ENCODE results near the gene NHLH2.

The NHLH2 gene

DNA sequence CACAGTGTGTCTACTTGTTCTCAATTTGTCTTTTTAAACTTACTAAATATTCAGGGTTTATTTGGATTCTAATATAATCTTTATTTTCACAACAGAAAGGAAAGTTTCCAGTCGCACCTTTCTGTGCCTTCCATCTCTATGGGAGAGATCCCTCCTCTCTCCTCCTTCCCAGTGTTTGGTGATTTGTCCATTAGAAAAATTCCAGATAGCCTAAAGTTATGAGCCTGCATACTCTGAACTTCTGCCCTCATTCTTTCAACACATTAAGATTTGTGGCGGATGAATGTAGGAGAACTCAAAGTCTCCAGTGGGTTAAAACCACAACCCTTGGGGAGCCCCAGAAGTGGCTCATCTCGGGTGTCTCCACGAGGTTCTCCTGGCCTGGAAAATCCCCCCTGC is 3.6 kb downstream of the NHLH2 start:
- Histone ChIP-seq H3K4me1 (ENCODE audit: control insufficient read depth, low read depth, low read length) (peaks cover 4% of the 10 kb centered on the region), H3K27ac (ENCODE audit: low read length) (no peak overlapping the region), H3K4me3 (ENCODE audit: low read length) (no peak overlapping the region), H3K9ac (ENCODE audit: low read length) (no peak overlapping the region), H3K36me3 (ENCODE audit: control insufficient read depth, low read depth, low read length) (no peaks in the 10 kb centered on the region), H3K27me3 (ENCODE audit: control insufficient read depth, insufficient read depth, low read length) (peaks cover 12% of the 10 kb centered on the region), H3K9me3 (ENCODE audit: control insufficient read depth, low read depth, low read length) (no peaks in the 10 kb centered on the region)

DNA sequence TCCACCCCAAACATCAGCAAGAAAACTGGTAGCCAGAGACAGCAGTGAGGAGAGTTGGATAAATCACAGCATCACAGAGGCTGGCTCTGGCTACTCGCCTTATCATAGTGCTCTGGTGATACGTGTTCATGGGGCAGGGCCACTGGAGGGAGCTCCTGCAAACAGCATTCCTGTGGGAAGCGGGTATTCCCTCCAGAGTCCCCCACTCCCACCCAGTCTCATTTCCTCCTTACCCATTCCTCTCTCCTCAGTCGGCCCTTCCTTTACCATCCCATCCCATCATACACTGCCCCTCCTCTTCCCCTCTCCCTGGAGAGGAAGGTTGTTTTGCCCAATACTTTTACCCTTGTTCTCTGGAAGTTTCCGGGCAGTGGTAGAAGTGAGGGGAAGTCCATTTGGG is 7.1 kb downstream of the NHLH2 start:
- Histone ChIP-seq H3K9me3 (ENCODE audit: control insufficient read depth, low read depth, low read length) (no peaks in the 10 kb centered on the region), H3K4me1 (ENCODE audit: control insufficient read depth, low read depth, low read length) (peaks cover 5% of the 10 kb centered on the region), H3K27ac (ENCODE audit: low read length) (no peak overlapping the region), H3K27me3 (ENCODE audit: control insufficient read depth, insufficient read depth, low read length) (peaks cover 5% of the 10 kb centered on the region), H3K9ac (ENCODE audit: low read length) (no peak overlapping the region), H3K36me3 (ENCODE audit: control insufficient read depth, low read depth, low read length) (no peaks in the 10 kb centered on the region), H3K4me3 (ENCODE audit: low read length) (no peak overlapping the region)

DNA sequence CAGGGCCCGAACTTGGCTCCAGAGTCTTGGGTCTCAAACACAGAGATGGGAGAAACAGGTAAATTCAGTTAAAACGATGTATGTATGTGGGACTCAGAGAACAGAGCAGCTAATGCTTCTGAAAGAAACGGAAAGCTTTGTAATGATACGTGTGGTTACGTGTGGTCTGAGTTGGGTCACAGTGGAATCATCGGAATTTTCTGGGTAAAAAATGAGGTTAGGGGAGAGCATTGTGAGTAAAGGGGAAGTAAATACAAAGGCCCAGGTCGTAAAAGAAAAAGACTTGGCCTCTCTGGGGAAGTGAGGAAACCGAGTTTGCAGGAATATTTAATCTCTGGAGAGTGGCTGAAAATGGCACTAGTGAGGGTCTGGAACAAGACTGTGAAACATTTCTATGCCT is 8.3 kb downstream of the NHLH2 start:
- Histone ChIP-seq H3K36me3 (ENCODE audit: control insufficient read depth, low read depth, low read length) (no peaks in the 10 kb centered on the region), H3K9me3 (ENCODE audit: control insufficient read depth, low read depth, low read length) (no peaks in the 10 kb centered on the region), H3K4me3 (ENCODE audit: low read length) (no peak overlapping the region), H3K27ac (ENCODE audit: low read length) (no peak overlapping the region), H3K4me1 (ENCODE audit: control insufficient read depth, low read depth, low read length) (peaks cover 10% of the 10 kb centered on the region), H3K27me3 (ENCODE audit: control insufficient read depth, insufficient read depth, low read length) (peaks cover 12% of the 10 kb centered on the region), H3K9ac (ENCODE audit: low read length) (no peak overlapping the region)

DNA sequence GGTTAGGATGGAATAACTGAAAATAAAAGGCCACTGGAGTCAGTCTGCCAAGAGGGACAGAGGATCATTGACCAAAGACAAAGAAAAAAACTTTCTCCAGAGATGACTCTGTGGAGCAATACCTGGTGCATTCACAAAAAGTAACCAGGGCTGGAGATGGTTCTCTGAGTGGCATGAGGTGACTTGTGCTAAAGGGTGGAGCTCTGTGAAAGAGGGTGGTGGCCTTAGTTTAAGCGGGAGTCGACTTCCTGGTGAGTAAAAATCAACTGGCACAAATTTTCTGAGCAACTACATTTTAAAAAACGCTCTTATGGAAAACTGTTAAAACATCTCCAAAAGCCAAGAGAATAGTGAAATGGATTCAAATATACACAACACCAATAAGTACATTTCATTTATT is 10.0 kb downstream of the NHLH2 start:
- Histone ChIP-seq H3K9me3 (ENCODE audit: control insufficient read depth, low read depth, low read length) (no peaks in the 10 kb centered on the region), H3K27ac (ENCODE audit: low read length) (no peak overlapping the region), H3K36me3 (ENCODE audit: control insufficient read depth, low read depth, low read length) (no peaks in the 10 kb centered on the region), H3K9ac (ENCODE audit: low read length) (no peak overlapping the region), H3K4me3 (ENCODE audit: low read length) (no peak overlapping the region), H3K27me3 (ENCODE audit: control insufficient read depth, insufficient read depth, low read length) (peaks cover 22% of the 10 kb centered on the region), H3K4me1 (ENCODE audit: control insufficient read depth, low read depth, low read length) (peaks cover 14% of the 10 kb centered on the region)

DNA sequence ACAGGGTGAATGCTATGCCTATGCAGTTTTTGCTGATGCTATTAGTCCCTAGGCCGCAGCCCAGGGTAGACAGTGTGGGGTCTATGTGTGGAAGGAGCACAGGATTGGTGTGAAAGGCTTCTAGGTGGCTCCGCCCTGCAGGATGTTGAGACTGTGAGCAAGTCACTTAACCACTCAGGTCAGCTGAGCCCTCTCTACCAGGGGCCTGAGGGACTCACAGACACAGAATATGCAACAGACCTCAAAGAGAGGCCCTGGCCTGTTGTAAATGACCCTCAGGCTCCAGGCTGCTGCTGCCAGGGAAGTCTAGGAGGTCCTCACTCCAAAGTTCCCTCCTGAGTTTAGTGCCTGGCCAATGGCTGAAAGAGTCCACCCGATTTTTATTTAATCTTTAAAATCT is 11.0 kb downstream of the NHLH2 start:
- Histone ChIP-seq H3K4me3 (ENCODE audit: low read length) (no peak overlapping the region), H3K9me3 (ENCODE audit: control insufficient read depth, low read depth, low read length) (no peaks in the 10 kb centered on the region), H3K9ac (ENCODE audit: low read length) (no peak overlapping the region), H3K36me3 (ENCODE audit: control insufficient read depth, low read depth, low read length) (no peaks in the 10 kb centered on the region), H3K27ac (ENCODE audit: low read length) (no peak overlapping the region), H3K4me1 (ENCODE audit: control insufficient read depth, low read depth, low read length) (peaks cover 14% of the 10 kb centered on the region), H3K27me3 (ENCODE audit: control insufficient read depth, insufficient read depth, low read length) (peaks cover 22% of the 10 kb centered on the region)

DNA sequence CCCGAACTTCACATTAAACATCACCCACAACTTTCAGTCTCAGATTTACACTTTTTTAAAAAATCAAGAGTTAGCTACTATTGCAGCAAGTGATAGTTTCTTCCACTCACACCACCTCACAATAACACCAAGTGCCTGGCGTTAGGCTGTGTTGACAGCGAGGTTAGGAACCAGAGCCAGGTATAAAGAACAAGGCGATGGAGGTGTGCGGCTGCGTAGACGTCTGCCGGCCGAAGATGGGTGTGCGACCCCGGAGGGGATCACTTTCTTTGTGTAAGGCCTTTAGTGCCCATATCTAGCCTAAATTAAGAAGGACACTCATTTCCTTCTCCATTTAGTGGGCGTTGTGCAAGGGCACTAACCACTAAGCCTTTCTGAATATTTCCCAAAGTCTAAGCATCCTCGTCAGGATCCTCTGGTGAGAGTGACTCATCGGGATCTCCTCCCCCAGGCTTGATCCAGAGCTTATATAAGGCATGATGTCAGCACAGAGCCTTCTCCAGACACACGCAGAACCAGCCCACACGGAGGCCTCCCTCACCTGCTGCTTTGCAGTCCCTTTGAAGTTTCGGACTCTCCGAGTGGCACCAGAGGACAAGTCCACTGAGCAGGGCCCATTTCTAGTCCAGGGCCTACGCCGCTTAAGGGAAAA is 11.8 kb downstream of the NHLH2 start:
- Histone ChIP-seq H3K27me3 (ENCODE audit: control insufficient read depth, insufficient read depth, low read length) (peaks cover 22% of the 10 kb centered on the region), H3K9me3 (ENCODE audit: control insufficient read depth, low read depth, low read length) (no peaks in the 10 kb centered on the region), H3K4me1 (ENCODE audit: control insufficient read depth, low read depth, low read length) (peaks cover 14% of the 10 kb centered on the region), H3K27ac (ENCODE audit: low read length) (no peak overlapping the region), H3K9ac (ENCODE audit: low read length) (no peak overlapping the region), H3K4me3 (ENCODE audit: low read length) (peak overlapping the region; percentile 85), H3K36me3 (ENCODE audit: control insufficient read depth, low read depth, low read length) (no peaks in the 10 kb centered on the region)

DNA sequence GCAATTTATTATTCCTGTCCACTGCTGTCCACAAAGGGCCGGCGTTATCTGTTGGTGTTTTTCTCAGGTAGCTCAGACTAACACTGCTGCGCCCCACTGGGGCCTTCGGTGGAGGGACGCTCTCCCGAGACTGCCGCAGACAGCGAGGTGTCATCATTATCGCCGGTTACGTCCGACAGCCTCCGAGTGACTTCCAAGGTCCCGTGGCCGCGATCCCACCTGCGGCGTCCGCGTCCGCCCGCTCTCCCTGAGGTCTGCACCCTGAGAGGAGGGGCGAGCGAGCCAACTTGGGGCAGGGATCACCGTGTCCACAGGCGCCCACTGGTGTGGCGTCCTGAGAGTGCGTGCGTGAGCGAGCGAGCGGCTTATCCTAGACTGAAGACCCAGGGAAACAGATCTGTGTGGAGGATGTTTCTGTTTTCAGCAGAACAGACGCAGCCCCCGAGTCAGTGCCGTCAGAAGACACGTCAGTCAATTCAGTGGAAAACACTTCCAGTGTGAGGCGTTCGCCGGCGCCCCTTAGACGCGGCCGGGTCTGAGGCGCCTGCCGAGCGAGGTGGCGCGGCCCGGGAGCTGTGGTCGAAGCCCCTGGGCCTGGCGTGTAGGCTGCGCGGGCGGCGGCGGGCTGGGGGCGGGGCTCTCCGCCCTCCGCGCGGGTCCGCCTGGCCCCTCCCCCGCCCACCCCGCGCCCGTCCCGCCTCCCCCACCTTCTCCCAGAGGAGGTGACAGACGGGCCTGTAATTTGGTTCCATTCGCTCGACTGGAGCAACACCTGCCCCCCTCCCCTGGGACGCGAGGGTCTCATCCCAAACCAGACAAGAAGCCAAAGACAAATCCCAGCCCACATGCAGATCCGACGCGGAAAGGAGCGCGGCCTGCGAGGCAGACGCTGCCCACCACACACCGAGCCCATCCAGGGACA is 12.6 kb downstream of the NHLH2 start:
- no peaks in the 10 kb centered on the region for H3K36me3 ChIP-seq (ENCODE audit: control insufficient read depth, low read depth, low read length)
- H3K4me3 ChIP-seq (ENCODE audit: low read length): peak overlapping the region; percentile 85
- H3K27ac ChIP-seq (ENCODE audit: low read length): no peak overlapping the region
- peaks cover 22% of the 10 kb centered on the region for H3K27me3 ChIP-seq (ENCODE audit: control insufficient read depth, insufficient read depth, low read length)
- H3K9me3 ChIP-seq (ENCODE audit: control insufficient read depth, low read depth, low read length): no peaks in the 10 kb centered on the region
- H3K4me1 ChIP-seq (ENCODE audit: control insufficient read depth, low read depth, low read length): peaks cover 14% of the 10 kb centered on the region
- peak overlapping the region; percentile 41 for H3K9ac ChIP-seq (ENCODE audit: low read length)

DNA sequence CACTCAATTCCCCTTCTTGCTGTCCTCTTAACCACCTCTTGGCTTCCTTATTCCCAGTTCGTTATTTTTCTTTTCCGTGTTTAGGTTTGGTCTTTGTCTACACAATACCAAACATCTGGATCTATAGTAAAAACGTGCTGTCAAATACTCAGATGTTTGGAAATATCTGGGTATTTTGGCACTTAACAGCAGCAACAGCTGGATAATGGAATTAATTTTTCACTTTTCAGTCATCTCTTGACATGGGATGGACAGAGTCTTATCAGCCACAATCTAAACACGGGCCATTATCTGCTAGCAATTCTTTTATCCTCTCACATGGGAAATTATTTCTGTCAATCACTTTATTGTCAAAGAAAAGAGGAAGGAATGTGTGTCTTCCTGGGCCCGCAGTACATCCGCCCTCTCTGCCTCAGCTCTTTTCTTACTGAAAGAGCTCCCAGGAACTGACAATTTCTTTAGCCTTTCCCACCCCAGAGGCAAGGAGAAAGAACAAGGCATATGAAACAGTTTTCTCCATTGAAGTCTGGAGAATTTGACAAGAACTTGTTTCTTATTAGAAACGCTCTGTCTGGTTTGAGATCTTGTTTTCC is 13.4 kb downstream of the NHLH2 start:
- Histone ChIP-seq H3K9me3 (ENCODE audit: control insufficient read depth, low read depth, low read length) (no peaks in the 10 kb centered on the region), H3K36me3 (ENCODE audit: control insufficient read depth, low read depth, low read length) (no peaks in the 10 kb centered on the region), H3K27ac (ENCODE audit: low read length) (no peak overlapping the region), H3K27me3 (ENCODE audit: control insufficient read depth, insufficient read depth, low read length) (peaks cover 22% of the 10 kb centered on the region), H3K4me3 (ENCODE audit: low read length) (peak overlapping the region; percentile 85), H3K9ac (ENCODE audit: low read length) (peak overlapping the region; percentile 41), H3K4me1 (ENCODE audit: control insufficient read depth, low read depth, low read length) (peaks cover 14% of the 10 kb centered on the region)

DNA sequence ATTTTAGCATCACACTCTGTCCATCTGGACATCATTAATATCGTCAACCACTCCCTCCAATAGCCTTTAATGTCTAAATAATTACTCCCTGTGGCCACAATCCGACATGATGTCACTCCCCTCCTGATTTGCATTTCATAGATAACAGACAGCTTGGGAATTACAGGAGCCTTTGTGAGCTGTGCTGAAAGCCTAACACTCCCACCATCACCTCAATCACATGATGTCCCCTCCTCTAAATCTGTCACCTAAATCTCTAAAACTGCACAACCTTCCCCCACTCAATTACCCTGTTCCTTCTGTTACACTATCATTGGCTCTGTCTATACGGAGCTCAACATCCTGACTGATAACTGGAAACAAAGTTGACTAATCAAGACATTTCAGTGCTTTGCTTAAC is 14.3 kb downstream of the NHLH2 start:
- H3K27me3 ChIP-seq (ENCODE audit: control insufficient read depth, insufficient read depth, low read length): peaks cover 22% of the 10 kb centered on the region
- peaks cover 14% of the 10 kb centered on the region for H3K4me1 ChIP-seq (ENCODE audit: control insufficient read depth, low read depth, low read length)
- no peak overlapping the region for H3K4me3 ChIP-seq (ENCODE audit: low read length)
- H3K9me3 ChIP-seq (ENCODE audit: control insufficient read depth, low read depth, low read length): no peaks in the 10 kb centered on the region
- H3K36me3 ChIP-seq (ENCODE audit: control insufficient read depth, low read depth, low read length): no peaks in the 10 kb centered on the region
- no peak overlapping the region for H3K27ac ChIP-seq (ENCODE audit: low read length)
- H3K9ac ChIP-seq (ENCODE audit: low read length): no peak overlapping the region

DNA sequence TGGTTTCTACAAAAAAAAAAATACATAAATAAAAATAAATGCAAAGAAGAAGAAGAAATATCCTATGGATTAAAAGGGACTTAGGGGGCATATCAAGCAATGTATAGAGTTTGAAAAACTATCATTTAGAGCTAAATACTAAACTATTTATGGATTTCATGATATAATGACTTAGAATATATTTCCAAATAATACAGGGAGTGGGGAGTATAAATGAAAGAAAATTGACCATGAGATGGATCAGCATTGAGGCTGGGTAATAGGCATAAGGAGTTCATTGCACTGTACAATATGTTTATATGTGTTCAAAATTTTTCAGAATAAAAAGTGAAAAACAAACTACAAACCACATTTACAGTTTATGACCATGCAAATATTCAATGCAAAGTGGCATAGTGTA is 18.8 kb downstream of the NHLH2 start:
- Histone ChIP-seq H3K27ac (ENCODE audit: low read length) (no peak overlapping the region), H3K4me1 (ENCODE audit: control insufficient read depth, low read depth, low read length) (no peaks in the 10 kb centered on the region), H3K9me3 (ENCODE audit: control insufficient read depth, low read depth, low read length) (no peaks in the 10 kb centered on the region), H3K4me3 (ENCODE audit: low read length) (no peak overlapping the region), H3K9ac (ENCODE audit: low read length) (no peak overlapping the region), H3K36me3 (ENCODE audit: control insufficient read depth, low read depth, low read length) (no peaks in the 10 kb centered on the region), H3K27me3 (ENCODE audit: control insufficient read depth, insufficient read depth, low read length) (peaks cover 4% of the 10 kb centered on the region)

DNA sequence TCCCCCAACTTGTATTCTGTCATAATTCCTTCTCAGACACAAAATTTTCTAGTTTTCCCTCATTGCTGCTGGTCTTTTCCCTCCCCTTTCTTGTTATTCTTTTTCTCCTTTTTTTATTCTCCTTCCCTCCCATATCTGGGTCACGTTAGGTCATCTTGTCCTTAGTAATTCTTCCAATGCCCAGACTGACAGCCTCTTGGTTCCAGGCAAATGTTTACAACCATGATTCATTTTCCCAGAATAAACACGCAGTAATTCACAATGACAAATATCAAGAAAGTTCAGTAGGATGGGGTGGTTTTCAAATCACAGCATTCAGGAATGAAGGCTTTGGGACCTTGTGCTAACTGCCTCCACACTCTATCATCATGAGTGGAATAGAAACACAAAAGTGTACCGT is 25.2 kb downstream of the NHLH2 start:
- H3K9me3 ChIP-seq (ENCODE audit: control insufficient read depth, low read depth, low read length): no peaks in the 10 kb centered on the region
- no peak overlapping the region for H3K27ac ChIP-seq (ENCODE audit: low read length)
- H3K27me3 ChIP-seq (ENCODE audit: control insufficient read depth, insufficient read depth, low read length): no peaks in the 10 kb centered on the region
- no peak overlapping the region for H3K4me3 ChIP-seq (ENCODE audit: low read length)
- H3K36me3 ChIP-seq (ENCODE audit: control insufficient read depth, low read depth, low read length): no peaks in the 10 kb centered on the region
- H3K9ac ChIP-seq (ENCODE audit: low read length): no peak overlapping the region
- no peaks in the 10 kb centered on the region for H3K4me1 ChIP-seq (ENCODE audit: control insufficient read depth, low read depth, low read length)

Data from iPS-18a (cell line).